HG03432 (cell line): ENCODE results near the gene LY6G6F.
A peak's percentile ranks its signal among the peaks of the same experiment; 100 is the strongest.

Source experiments
- ATAC-seq: cut with Tn5 transposase; IDR thresholded peaks from one replicate; pipeline ENCODE4 v1.9.1; 2021; ENCODE audit warnings: mild to moderate bottlenecking, moderate library complexity; ENCODE audit not compliant: unreplicated experiment

The LY6G6F gene

GRCh38 chr6:31722173-31722572, 15.5 kb downstream of the LY6G6F start:
- no peak for ATAC-seq

GRCh38 chr6:31723245-31723979, 16.7 kb downstream of the LY6G6F start, which contains the start of gene MPIG6B:
TSS of gene MPIG6B (plus strand) at chr6:31723373. CDS start at chr6:31723384, 11 bp downstream.
- no peak for ATAC-seq

GRCh38 chr6:31723980-31724691, 17.5 kb downstream of the LY6G6F start:
- no peak for ATAC-seq

GRCh38 chr6:31725502-31726350, 19.1 kb downstream of the LY6G6F start:
- ATAC-seq, result no peak

GRCh38 chr6:31727034-31727716, 20.5 kb downstream of the LY6G6F start:
- peak; percentile 47 for ATAC-seq

- no peak for ATAC-seq
Observed at GRCh38 chr6:31727717-31728671, 21.3 kb downstream of the LY6G6F start.

- ATAC-seq, result peak; percentile 10
Observed at GRCh38 chr6:31728767-31729514, 22.3 kb downstream of the LY6G6F start, which contains the start of gene DDAH2. TSS of gene DDAH2 (minus strand) at chr6:31729299. CDS start at chr6:31729161, 138 bp downstream.

- peak; percentile 49 for ATAC-seq
Observed at GRCh38 chr6:31729515-31729978, 22.9 kb downstream of the LY6G6F start.

GRCh38 chr6:31729979-31730630, 23.4 kb downstream of the LY6G6F start:
- peak; percentile 38 for ATAC-seq

GRCh38 chr6:31730631-31731086, 24.0 kb downstream of the LY6G6F start:
- ATAC-seq, result no peak

- ATAC-seq, result no peak
Observed at GRCh38 chr6:31732029-31732428, 25.4 kb downstream of the LY6G6F start.

GRCh38 chr6:31733734-31734133, 27.1 kb downstream of the LY6G6F start:
- ATAC-seq, result no peak

- no peak for ATAC-seq
Observed at GRCh38 chr6:31734247-31734820, 27.7 kb downstream of the LY6G6F start.

- no peak for ATAC-seq
Observed at GRCh38 chr6:31734821-31735406, 28.2 kb downstream of the LY6G6F start.

- ATAC-seq, result peak; percentile 25
Observed at GRCh38 chr6:31736021-31736767, 29.5 kb downstream of the LY6G6F start, which contains the start of gene CLIC1. TSS of gene CLIC1 (minus strand) at chr6:31736530. CDS start at chr6:31736300, 230 bp downstream.

GRCh38 chr6:31736768-31737314, 30.2 kb downstream of the LY6G6F start:
- no peak for ATAC-seq
